Right cardiac atrium (tissue), 5 donors: Measurements from ENCODE around the gene SLC6A9. TPM values are rescaled to one million over a fixed set of nuclear protein-coding genes. Genes with fewer than 3 reads are reported as not detected.

Experiments used
- ATAC-seq, 2 donors: fragments of 200-7000 bp; cut with Tn5 transposase; one replicate each; pipeline versions ENCODE4 v1.8.0 to v1.9.1; 2020; ENCODE audit warnings: moderate library complexity in 2 of 2, mild to moderate bottlenecking in 1 of 2
- DNase-seq, 3 donors: peaks; one replicate each; pipeline ENCODE4 v3.0.0-alpha.2; 2020
- H3K27ac ChIP-seq: one replicate; pipeline ENCODE4 v1.5.1; 2013; ENCODE audit warnings: mild to moderate bottlenecking, low read length, control low read depth, moderate library complexity
- H3K27me3 ChIP-seq: one replicate; pipeline ENCODE4 v1.6.1; 2013; ENCODE audit not compliant: control insufficient read depth, insufficient read depth
- H3K4me1 ChIP-seq: one replicate; pipeline ENCODE4 v1.6.1; 2013; ENCODE audit warnings: low read length; ENCODE audit not compliant: control insufficient read depth, insufficient read depth
- H3K4me3 ChIP-seq: one replicate; pipeline ENCODE4 v1.5.1; 2013; ENCODE audit warnings: low read length, control low read depth
- H3K9me3 ChIP-seq: one replicate; pipeline ENCODE4 v1.6.1; 2013; ENCODE audit warnings: low read length; ENCODE audit not compliant: control insufficient read depth
- WGBS: extraction: QIAGEN DNeasy Blood & Tissue Kit; methylation state at CpG from one replicate; pipeline ENCODE4 v1.1.7; 2013; 5-methylcytosine and 5-hydroxymethylcytosine counted together
- intact Hi-C, 4 donors: fragments of 100-400 bp; cut with DNase I; formaldehyde crosslinking; loops; one replicate each; pipeline versions ENCODE4 v1.11.0 to v1.14.0; 2022 to 2023
- polyA plus RNA-seq: library from polyadenylated mRNA; stranded (reverse); fragments of 200-250 nt; gene quantifications from one replicate; pipeline ENCODE4 v1.2.3, GENCODE V29; 2013
- total RNA-seq, 4 donors: library from RNA; stranded (reverse); fragmentation: NEBNext Ultra II Directional; extraction: Animal tissue kit (Norgen Biotek cat#: 25700); gene quantifications; one replicate each; pipeline ENCODE4 v1.2.1, GENCODE V29; 2021
- donor health status: healthy with polysubstance abuse.
- donor health status: DM: no; HTN: yes; CAD: no.
- donor health status: DM: no; HTN: no; CAD: no.
- donor health status: DM: no; HTN: yes; CAD: no; lungs with severe emphysema.
- donor health status: DM: yes; HTN: yes; CAD: no.

The SLC6A9 gene
- total and polyA plus RNA-seq, 5 donors = 0.95 to 1.6 (median 1.1) TPM

DNA sequence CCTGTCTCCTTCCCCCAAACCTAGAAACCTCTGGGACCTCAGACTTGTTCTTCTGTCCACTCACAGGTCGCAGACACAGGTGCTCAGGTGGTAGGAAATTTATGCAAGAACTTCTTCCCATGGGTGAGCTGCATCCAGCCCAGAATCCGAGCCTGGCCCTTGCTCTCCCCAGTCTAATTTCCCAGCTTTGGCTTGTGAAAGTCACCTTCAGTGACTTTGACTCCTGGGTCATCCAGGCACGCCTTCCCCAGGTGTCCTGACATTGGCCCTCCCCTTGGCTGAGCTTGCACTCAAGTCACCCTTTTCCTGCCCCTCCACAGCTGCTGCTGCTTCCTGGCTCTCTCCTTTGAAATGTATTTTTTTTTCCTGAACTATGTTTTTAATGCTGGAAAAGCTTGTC lies 77.9 kb downstream of the SLC6A9 start:
- WGBS = 86% methylated on average over 3 of the region's 3 CpGs
- Histone ChIP-seq H3K27ac (no peak overlapping the region), H3K4me1 (no peaks in the 10 kb centered on the region), H3K9me3 (no peaks in the 10 kb centered on the region), H3K4me3 (no peak overlapping the region), H3K27me3 (no peaks in the 10 kb centered on the region)
- no peak for ATAC-seq
- DNase-seq = no peak
- intact Hi-C loops = no loop called here

DNA sequence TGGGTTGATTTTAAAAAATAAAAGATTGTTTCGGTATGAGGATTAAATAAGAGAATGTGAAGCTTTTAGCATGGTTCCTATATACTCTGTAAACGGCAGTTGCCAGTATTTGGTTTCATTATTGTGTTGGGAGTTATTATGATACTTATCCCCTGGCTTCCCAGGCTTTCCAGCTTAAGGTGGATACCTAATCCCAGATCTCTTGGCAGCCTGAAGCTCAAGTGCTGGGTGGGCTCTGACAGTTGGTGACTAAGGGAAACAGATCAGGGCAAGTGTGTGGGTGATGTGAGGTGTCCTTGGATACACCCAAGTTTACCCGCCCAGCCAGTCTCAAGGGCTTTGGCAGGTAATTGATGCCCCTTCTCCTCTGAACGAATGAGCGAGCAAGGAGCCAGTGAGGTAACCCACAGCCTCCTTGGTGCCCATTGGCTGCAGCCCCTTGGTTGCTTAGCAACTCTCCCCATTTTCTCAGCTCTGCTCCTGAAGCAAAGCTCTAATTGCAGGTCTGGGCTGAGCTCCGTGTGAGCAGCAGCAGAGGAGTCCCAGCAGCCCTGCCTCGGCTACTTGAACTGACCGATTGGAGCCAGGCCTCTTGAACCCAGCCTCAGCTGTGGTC lies 78.4 kb downstream of the SLC6A9 start:
- Histone ChIP-seq H3K4me1 (no peaks in the 10 kb centered on the region), H3K27ac (no peak overlapping the region), H3K4me3 (no peak overlapping the region), H3K9me3 (no peaks in the 10 kb centered on the region), H3K27me3 (no peaks in the 10 kb centered on the region)
- 71% methylated on average over 8 of the region's 8 CpGs for WGBS
- intact Hi-C loops = no loop called here
- ATAC-seq (no peak), DNase-seq (no peak)

DNA sequence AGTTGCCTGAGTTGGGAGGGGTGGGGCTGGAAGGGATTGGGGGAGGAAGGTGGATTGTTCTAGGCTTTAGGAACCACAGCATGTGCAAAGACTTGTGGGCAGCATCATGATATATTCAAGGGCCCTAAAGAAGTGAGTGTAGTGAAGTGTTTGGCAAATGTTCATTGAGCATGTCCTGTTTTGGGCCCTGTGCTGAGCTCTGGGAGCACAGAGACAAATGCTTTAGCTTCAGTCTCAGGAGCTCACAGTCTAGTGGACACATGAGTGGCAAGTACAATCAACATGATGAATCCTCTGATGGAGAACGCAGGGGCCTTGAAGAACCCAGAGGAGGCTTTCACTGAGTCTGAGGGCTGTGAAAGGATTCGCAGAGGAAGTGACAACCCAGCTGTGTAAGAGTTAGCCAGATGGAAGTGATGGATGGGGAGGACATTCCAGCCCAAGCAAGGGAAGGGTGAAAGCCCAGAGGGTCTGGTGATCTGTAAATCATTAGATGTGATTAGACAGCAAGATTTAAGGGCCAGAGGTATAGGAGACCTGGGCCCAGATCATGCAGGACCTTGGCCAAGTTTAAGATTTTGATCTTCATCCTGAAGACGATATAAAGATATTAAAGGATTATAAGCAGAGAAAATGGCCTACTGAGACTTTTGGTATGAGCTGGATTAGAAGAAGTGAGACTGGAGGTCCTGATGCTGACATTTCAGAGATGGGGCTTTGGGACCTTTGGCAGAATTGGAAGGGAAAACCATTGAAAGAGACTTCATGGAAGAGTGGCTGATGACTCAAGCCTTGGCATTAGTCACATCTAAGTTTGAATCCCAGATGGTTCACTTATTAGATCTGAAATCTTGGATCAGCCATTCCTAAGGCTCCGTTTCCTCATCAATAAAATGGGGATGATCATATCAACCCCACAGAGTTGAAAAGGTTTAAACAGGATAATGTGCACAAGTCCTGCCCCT lies 80.0 kb downstream of the SLC6A9 start:
- H3K27ac ChIP-seq = no peak overlapping the region
- no peak overlapping the region for H3K4me3 ChIP-seq

DNA sequence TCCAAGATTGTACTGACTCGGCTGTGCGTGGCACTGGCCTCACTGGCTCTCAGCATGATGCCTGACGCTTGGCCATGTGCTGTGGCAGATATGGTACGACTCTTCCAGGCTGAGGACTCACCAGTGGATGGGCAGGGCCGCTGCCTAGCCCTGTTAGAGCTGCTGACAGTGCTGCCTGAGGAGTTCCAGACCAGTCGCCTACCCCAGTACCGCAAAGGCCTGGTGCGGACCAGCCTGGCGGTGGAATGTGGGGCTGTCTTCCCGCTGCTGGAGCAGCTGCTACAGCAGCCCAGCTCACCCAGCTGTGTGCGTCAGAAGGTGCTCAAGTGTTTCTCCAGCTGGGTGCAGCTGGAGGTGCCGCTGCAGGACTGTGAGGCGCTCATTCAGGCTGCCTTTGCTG lies 81.6 kb downstream of the SLC6A9 start:
- H3K27me3 ChIP-seq = no peaks in the 10 kb centered on the region
- no peaks in the 10 kb centered on the region for H3K4me1 ChIP-seq
- DNase-seq (no peak), ATAC-seq (no peak)
- no peak overlapping the region for H3K4me3 ChIP-seq
- WGBS = 78% methylated on average over 13 of the region's 13 CpGs
- no peak overlapping the region for H3K27ac ChIP-seq
- intact Hi-C loops = no loop called here
- H3K9me3 ChIP-seq = no peaks in the 10 kb centered on the region

More for the DNA sequence above, 80.0 kb downstream of the SLC6A9 start:
- Histone ChIP-seq H3K9me3 (no peaks in the 10 kb centered on the region), H3K27me3 (no peaks in the 10 kb centered on the region), H3K4me1 (no peaks in the 10 kb centered on the region)
- DNase-seq (no peak), ATAC-seq (no peak)
- intact Hi-C loops = no loop called here
- 91% methylated on average over 4 of the region's 4 CpGs for WGBS

DNA sequence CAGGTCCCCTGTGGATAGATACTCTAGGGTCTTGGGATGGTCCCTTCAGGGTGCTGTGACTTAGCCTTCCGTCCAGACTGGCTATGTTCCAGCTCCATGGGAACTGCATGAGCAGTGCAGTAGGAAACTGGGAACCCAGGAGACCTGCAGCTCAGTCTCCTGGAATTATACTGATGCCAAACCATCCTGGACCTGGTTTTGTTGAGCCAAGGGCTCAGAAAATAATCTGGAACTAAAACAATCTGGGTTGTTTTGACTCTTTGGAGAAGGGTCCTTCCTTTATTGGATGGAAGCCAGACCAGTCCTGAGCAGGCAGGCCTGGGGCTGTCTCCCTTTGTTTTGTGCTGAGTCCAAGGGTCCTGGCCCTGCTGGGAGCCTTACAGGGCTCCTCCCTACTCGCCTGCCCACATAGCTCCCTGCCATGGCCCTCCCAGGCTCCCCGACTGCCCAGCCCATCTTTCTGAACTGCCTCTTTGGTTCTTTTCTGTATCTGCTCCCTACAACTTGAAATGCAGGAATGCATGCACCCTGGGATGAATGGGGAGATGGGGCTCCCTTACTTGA lies 83.3 kb downstream of the SLC6A9 start:
- Histone ChIP-seq H3K27ac (no peak overlapping the region), H3K4me3 (peak overlapping the region; percentile 57), H3K9me3 (no peaks in the 10 kb centered on the region), H3K27me3 (no peaks in the 10 kb centered on the region), H3K4me1 (no peaks in the 10 kb centered on the region)
- intact Hi-C loops = no loop called here
- ATAC-seq (no peak), DNase-seq (no peak)
- 22% methylated on average over 3 of the region's 3 CpGs for WGBS

DNA sequence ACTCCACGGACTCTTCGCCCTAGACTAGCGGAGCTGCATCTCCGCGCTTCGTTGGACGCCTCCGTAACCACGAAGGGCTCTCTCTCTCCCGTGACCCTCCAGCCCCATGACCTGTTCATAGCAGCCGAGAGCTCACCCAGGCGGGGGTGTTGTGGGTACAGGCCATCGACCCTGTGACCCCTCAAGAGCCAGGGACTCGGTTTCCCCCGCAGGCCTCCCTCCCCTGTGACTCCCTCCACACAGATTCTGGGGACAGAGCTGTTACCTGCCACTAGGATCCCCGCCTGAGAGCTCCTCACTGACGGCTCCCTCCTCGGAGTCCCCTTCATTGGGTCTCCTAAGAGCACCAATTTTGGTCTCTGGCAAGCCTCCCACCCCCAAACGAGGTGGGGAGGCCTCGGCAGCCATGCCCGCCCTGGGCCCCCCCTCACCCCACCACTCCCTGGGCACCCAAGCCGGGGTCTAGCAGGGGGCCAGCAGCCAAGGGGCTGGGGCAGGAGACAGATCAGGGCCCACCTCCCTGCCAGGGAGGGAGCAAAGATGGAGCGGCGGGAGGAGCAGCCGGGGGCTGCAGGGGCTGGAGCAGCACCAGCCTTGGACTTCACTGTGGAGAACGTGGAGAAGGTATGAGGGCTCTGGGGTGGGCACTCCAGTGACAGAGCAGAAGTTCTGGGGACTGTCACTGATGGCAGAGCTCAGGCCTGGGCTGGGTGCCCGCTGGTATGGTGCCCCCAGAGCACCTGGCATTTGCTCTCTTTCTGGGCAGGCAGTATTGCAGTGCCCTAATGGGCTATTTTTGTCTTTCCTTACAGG lies 84.0 kb downstream of the SLC6A9 start:
- 4% methylated on average over 27 of the region's 27 CpGs for WGBS
- peak in 1 of 2 donors; percentile 0 for ATAC-seq
- no peaks in the 10 kb centered on the region for H3K4me1 ChIP-seq
- intact Hi-C loops = no loop called here
- peak in 1 of 3 donors; percentile 61 for DNase-seq
- peak overlapping the region; percentile 65 for H3K27ac ChIP-seq
- H3K27me3 ChIP-seq = no peaks in the 10 kb centered on the region
- H3K4me3 ChIP-seq = peak overlapping the region; percentile 57
- no peaks in the 10 kb centered on the region for H3K9me3 ChIP-seq

Other genes with a start within 250 kb of the SLC6A9 start
- 1 to 10 TPM in 1 of 4 donors, under 1 TPM in 3; 0.40 to 1.3 (median 0.52) TPM for gene ARTN, start 97.7 kb downstream of the SLC6A9 start, total RNA-seq
- 0.34 TPM for gene ARTN, start 97.7 kb downstream of the SLC6A9 start, polyA plus RNA-seq
- 10 to 100 TPM; 25.5 to 31.2 (median 29.2) TPM for gene IPO13, start 84.5 kb downstream of the SLC6A9 start, total RNA-seq
- gene IPO13, start 84.5 kb downstream of the SLC6A9 start, polyA plus RNA-seq = 18.6 TPM
- 10 to 100 TPM; 14.2 to 19.0 (median 15.4) TPM for gene DPH2, start 61.5 kb downstream of the SLC6A9 start, total RNA-seq
- 10.7 TPM for gene DPH2, start 61.5 kb downstream of the SLC6A9 start, polyA plus RNA-seq
- gene ATP6V0B, start 56.5 kb downstream of the SLC6A9 start, total RNA-seq = 100 to 1,000 TPM in 2 of 4 donors, 10 to 100 TPM in 2; 76.9 to 118 (median 99.2) TPM
- 111 TPM for gene ATP6V0B, start 56.5 kb downstream of the SLC6A9 start, polyA plus RNA-seq
- 10 to 100 TPM; 30.5 to 39.1 (median 34.5) TPM for gene B4GALT2, start 52.3 kb downstream of the SLC6A9 start, total RNA-seq
- gene B4GALT2, start 52.3 kb downstream of the SLC6A9 start, polyA plus RNA-seq = 29.3 TPM
- 1 to 10 TPM; 1.2 to 2.5 (median 1.9) TPM for gene CCDC24, start 39.9 kb downstream of the SLC6A9 start, total RNA-seq
- gene CCDC24, start 39.9 kb downstream of the SLC6A9 start, polyA plus RNA-seq = 2.8 TPM
- gene KLF17, start 87.4 kb upstream of the SLC6A9 start, total RNA-seq = not detected
- gene KLF17, start 87.4 kb upstream of the SLC6A9 start, polyA plus RNA-seq = not detected
- gene KLF18, start 110.2 kb upstream of the SLC6A9 start, total RNA-seq = not detected
- not detected for gene KLF18, start 110.2 kb upstream of the SLC6A9 start, polyA plus RNA-seq
- 10 to 100 TPM; 26.2 to 35.9 (median 32.6) TPM for gene DMAP1, start 182.0 kb upstream of the SLC6A9 start, total RNA-seq
- 26.7 TPM for gene DMAP1, start 182.0 kb upstream of the SLC6A9 start, polyA plus RNA-seq